Measurements from ENCODE around the gene CT45A6. TPM values are rescaled to one million over a fixed set of nuclear protein-coding genes. Genes with fewer than 3 reads are reported as not detected.
"Not testable (repeated sequence)": the region's sequence is repeated elsewhere in the genome, so short reads cannot be mapped to it uniquely, and the experiment has no call there.

Gene CT45A6, protein sequence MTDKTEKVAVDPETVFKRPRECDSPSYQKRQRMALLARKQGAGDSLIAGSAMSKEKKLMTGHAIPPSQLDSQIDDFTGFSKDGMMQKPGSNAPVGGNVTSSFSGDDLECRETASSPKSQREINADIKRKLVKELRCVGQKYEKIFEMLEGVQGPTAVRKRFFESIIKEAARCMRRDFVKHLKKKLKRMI
- total RNA-seq (2021; fragmentation: NEBNext Ultra II Directional; extraction: Animal tissue kit (Norgen Biotek cat#: 25700)) (not detected in 2 replicates), polyA plus RNA-seq (2011; rRNA removed) (not detected in 2 replicates), polyA minus RNA-seq (2011; rRNA and poly(A)+ RNA removed) (not detected in 2 replicates)
- polyA plus RNA-seq (2011; cell fraction: cytosol; rRNA removed), result not detected
- polyA plus RNA-seq (2011; cell fraction: nucleus; rRNA removed), result not detected
- not detected in 4 replicates for polyA plus RNA-seq (2012, experiment 1 of 2)
- polyA plus RNA-seq (2012, experiment 2 of 2), result not detected
- polyA plus RNA-seq (2013, experiment 1 of 2), result not detected
- polyA plus RNA-seq (2013, experiment 2 of 2), result not detected
- not detected for polyA minus RNA-seq (2011; cell fraction: cytosol; rRNA and poly(A)+ RNA removed)
- polyA minus RNA-seq (2011; cell fraction: nucleus; rRNA and poly(A)+ RNA removed), result not detected
- long read RNA-seq, experiment 1, result 0 reads
- long read RNA-seq, experiment 2, result 0 reads

DNA sequence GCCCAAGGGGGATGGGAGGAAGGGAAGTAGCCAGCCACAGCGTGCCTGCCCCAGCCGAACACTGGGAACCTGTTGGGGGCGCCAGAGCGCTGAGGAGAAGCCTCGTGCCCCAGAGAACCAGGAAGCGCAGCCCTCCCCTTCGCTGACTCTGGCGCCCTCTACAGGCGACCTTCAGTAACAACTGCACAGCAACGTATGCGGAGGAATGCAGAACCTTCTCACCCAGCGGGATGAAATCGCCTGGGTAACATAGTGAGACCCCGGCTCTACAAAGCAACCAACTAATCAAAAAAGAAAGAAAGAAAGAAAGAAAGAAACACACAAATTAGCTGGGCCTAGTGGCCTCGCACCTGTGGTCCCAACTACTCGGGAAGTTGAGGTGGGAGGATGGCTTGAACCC, at the start of gene CT45A6:
CT45A6 (minus strand) TSS at position 101 of the 400 bp plus-strand sequence. CDS start 3,794 bp downstream, outside the sequence.
- H2BK12ac ChIP-seq (ENCODE audit: low read depth, low read length); H4K91ac ChIP-seq (replicated peaks; ENCODE audit: insufficient read length, low read length); H2AFZ ChIP-seq (ENCODE audit: low read length); H3K4me1 ChIP-seq (replicated peaks in 1 of 4; ENCODE audit: control insufficient read depth in 3 of 4, insufficient read depth in 4 of 4, low read length in 3 of 4); H3K9ac ChIP-seq (replicated peaks in 1 of 4; ENCODE audit: extremely low read depth in 1 of 4, low read depth in 3 of 4, low read length in 3 of 4); FAIRE-seq; H3K4me3 ChIP-seq (ENCODE audit: extremely low read depth in 1 of 4, insufficient read depth in 2 of 4, low read depth in 3 of 4, low read length in 4 of 4); H3K27me3 ChIP-seq (replicated peaks in 1 of 4; ENCODE audit: control insufficient read depth in 3 of 4, extremely low read depth in 1 of 4, insufficient read depth in 3 of 4, low read length in 3 of 4); H4K20me1 ChIP-seq (replicated peaks in 1 of 2; ENCODE audit: control insufficient read depth in 1 of 2, insufficient read depth in 2 of 2, low read length in 2 of 2); H3K18ac ChIP-seq (ENCODE audit: extremely low read depth, low read length); H4K5ac ChIP-seq (ENCODE audit: insufficient read length, low read depth, low read length); H2AK5ac ChIP-seq (ENCODE audit: low read depth, low read length); H3K27ac ChIP-seq (ENCODE audit: low read depth, low read length); H2BK20ac ChIP-seq (ENCODE audit: low read length); H2BK15ac ChIP-seq (ENCODE audit: low read length); H2BK5ac ChIP-seq (ENCODE audit: low read depth, low read length); H3K23me2 ChIP-seq (ENCODE audit: low read depth, low read length); DNase-seq (ENCODE audit: low read depth in 1 of 2, low spot score in 2 of 2); H3K56ac ChIP-seq (replicated peaks; ENCODE audit: insufficient read length, low read depth, low read length); H3K36me3 ChIP-seq (ENCODE audit: control insufficient read depth in 2 of 4, insufficient read depth in 4 of 4, low read length in 3 of 4); H3K23ac ChIP-seq (ENCODE audit: insufficient read length); CTCF ChIA-PET (ENCODE audit: partially characterized antibody); POLR2A ChIA-PET (ENCODE audit: partially characterized antibody); H3K79me2 ChIP-seq (ENCODE audit: control insufficient read depth in 1 of 2, insufficient read depth in 2 of 2, low read length in 2 of 2); H4K8ac ChIP-seq (ENCODE audit: extremely low read depth, insufficient read depth, low read length); H3K4ac ChIP-seq (replicated peaks; ENCODE audit: insufficient read length, low read depth, low read length); H3K9me3 ChIP-seq (ENCODE audit: insufficient read depth in 2 of 2, low read depth in 1 of 2, low read length in 1 of 2); H3K4me2 ChIP-seq (ENCODE audit: insufficient read depth in 1 of 2, low read depth in 2 of 2, low read length in 2 of 2); H3K79me1 ChIP-seq (ENCODE audit: low read depth, low read length); H2BK120ac ChIP-seq (replicated peaks; ENCODE audit: low read depth, low read length); H3K14ac ChIP-seq (ENCODE audit: insufficient read length): not testable (repeated sequence)
- no CpG with 5 or more reads among the region's 16 CpGs for WGBS, 2 experiments (ENCODE audit: extremely low coverage in 1 of 2, insufficient coverage in 1 of 2, insufficient read length in 1 of 2, insufficient replicate concordance in 2 of 2, low coverage in 1 of 2, low lambda C conversion rate in 2 of 2, missing lambda C conversion rate in 1 of 2)

All from H1 (cell line).